ENCODE measurements around the gene BRINP3. TPM values are rescaled to one million over a fixed set of nuclear protein-coding genes. Genes with fewer than 3 reads are reported as not detected.

The BRINP3 gene
- total RNA-seq, 1 donor from 2014 or later: not detected

- no peak for TF ChIP-seq CTCF (IDR thresholded peaks at IDR 0.05)
- H3K27me3 Mint-ChIP-seq (ENCODE audit: low read depth): no peaks in the 10 kb centered on the region
Measured at GRCh38 chr1:190403402-190403801, 74.3 kb downstream of the BRINP3 start.

GRCh38 chr1:190399233-190399632 lies 78.4 kb downstream of the BRINP3 start:
- TF ChIP-seq CTCF (IDR thresholded peaks at IDR 0.05): no peak
- no peaks in the 10 kb centered on the region for H3K36me3 Mint-ChIP-seq (ENCODE audit: low read depth)
- peaks cover 12% of the 10 kb centered on the region for H3K9me3 Mint-ChIP-seq (ENCODE audit: low read depth)
- no peak overlapping the region for H3K27ac Mint-ChIP-seq (ENCODE audit: unreplicated experiment)
- DNase-seq (ENCODE audit: low spot score): no peak
- no peak overlapping the region for H3K4me3 Mint-ChIP-seq (ENCODE audit: unreplicated experiment)
- no peaks in the 10 kb centered on the region for H3K4me1 Mint-ChIP-seq (ENCODE audit: low read depth)
- peaks cover 2% of the 10 kb centered on the region for H3K27me3 Mint-ChIP-seq (ENCODE audit: low read depth)

More at GRCh38 chr1:190403402-190403801, 74.3 kb downstream of the BRINP3 start:
- Mint-ChIP-seq H3K4me1 (ENCODE audit: low read depth) (no peaks in the 10 kb centered on the region), H3K4me3 (ENCODE audit: unreplicated experiment) (no peak overlapping the region), H3K36me3 (ENCODE audit: low read depth) (no peaks in the 10 kb centered on the region), H3K27ac (ENCODE audit: unreplicated experiment) (no peak overlapping the region), H3K9me3 (ENCODE audit: low read depth) (peaks cover 9% of the 10 kb centered on the region)
- DNase-seq (ENCODE audit: low spot score): no peak

GRCh38 chr1:190391582-190391981 lies 86.1 kb downstream of the BRINP3 start:
- Mint-ChIP-seq H3K27me3 (ENCODE audit: low read depth) (peaks cover 14% of the 10 kb centered on the region), H3K9me3 (ENCODE audit: low read depth) (no peaks in the 10 kb centered on the region), H3K36me3 (ENCODE audit: low read depth) (no peaks in the 10 kb centered on the region), H3K4me3 (ENCODE audit: unreplicated experiment) (no peak overlapping the region), H3K4me1 (ENCODE audit: low read depth) (no peaks in the 10 kb centered on the region), H3K27ac (ENCODE audit: unreplicated experiment) (no peak overlapping the region)
- no peak for DNase-seq (ENCODE audit: low spot score)
- TF ChIP-seq CTCF (IDR thresholded peaks at IDR 0.05): no peak

- H3K9me3 Mint-ChIP-seq (ENCODE audit: low read depth): no peaks in the 10 kb centered on the region
- no peak for TF ChIP-seq CTCF (IDR thresholded peaks at IDR 0.05)
- no peaks in the 10 kb centered on the region for H3K36me3 Mint-ChIP-seq (ENCODE audit: low read depth)
- DNase-seq (ENCODE audit: low spot score): no peak
- H3K27me3 Mint-ChIP-seq (ENCODE audit: low read depth): peaks cover 15% of the 10 kb centered on the region
- H3K4me1 Mint-ChIP-seq (ENCODE audit: low read depth): peaks cover 11% of the 10 kb centered on the region
- H3K4me3 Mint-ChIP-seq (ENCODE audit: unreplicated experiment): no peak overlapping the region
- H3K27ac Mint-ChIP-seq (ENCODE audit: unreplicated experiment): no peak overlapping the region
Measured at GRCh38 chr1:190377991-190378390, 99.7 kb downstream of the BRINP3 start.

- TF ChIP-seq CTCF (IDR thresholded peaks at IDR 0.05): no peak
- H3K9me3 Mint-ChIP-seq (ENCODE audit: low read depth): no peaks in the 10 kb centered on the region
Measured at GRCh38 chr1:190377294-190377693, 100.4 kb downstream of the BRINP3 start.

More at GRCh38 chr1:190377294-190377693, 100.4 kb downstream of the BRINP3 start:
- no peaks in the 10 kb centered on the region for H3K36me3 Mint-ChIP-seq (ENCODE audit: low read depth)
- H3K27ac Mint-ChIP-seq (ENCODE audit: unreplicated experiment): no peak overlapping the region
- peaks cover 13% of the 10 kb centered on the region for H3K27me3 Mint-ChIP-seq (ENCODE audit: low read depth)
- H3K4me3 Mint-ChIP-seq (ENCODE audit: unreplicated experiment): no peak overlapping the region
- DNase-seq (ENCODE audit: low spot score): no peak
- peaks cover 11% of the 10 kb centered on the region for H3K4me1 Mint-ChIP-seq (ENCODE audit: low read depth)
